ENCODE results near the gene CNTFR.

DNA sequence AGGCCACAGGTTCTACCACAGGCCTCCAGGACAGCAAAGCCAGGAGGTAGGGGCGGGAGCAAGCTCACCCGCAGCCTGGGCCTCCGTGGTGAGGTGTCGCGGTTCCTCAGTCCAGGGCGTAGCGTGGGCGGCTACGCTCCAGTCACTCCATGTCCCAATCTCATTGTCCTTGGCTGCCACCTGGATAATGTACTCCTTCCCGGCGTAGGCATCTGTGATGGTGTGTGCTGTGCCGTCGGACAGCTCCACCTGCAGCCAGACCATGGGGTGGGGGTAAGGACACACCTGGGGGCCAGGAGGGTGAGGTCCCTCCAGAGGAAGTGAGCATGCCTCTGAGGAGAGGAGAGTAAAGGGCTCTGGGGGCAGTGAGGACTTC lies 36.9 kb downstream of the CNTFR start:
- TF ChIP-seq SP4 (IDR thresholded peaks at IDR 0.05; ENCODE audit: low read length) (no peak), PHF8 (conservative IDR thresholded peaks at IDR 0.05; ENCODE audit: low read depth, low read length) (no peak), JUN (IDR thresholded peaks at IDR 0.05; ENCODE audit: low read depth, low read length) (no peak), TAF7 (optimal IDR thresholded peaks at IDR 0.05; ENCODE audit: borderline replicate concordance, low read depth, low read length) (no peak), EP300 (IDR thresholded peaks at IDR 0.05; ENCODE audit: borderline replicate concordance in 1 of 2, low read depth in 2 of 2, low read length in 2 of 2) (no peak), JUND (IDR thresholded peaks at IDR 0.05; ENCODE audit: low read length) (no peak), CEBPB (IDR thresholded peaks at IDR 0.05; ENCODE audit: low read depth, low read length) (no peak), TBP (IDR thresholded peaks at IDR 0.05; ENCODE audit: low read depth, low read length) (no peak), SIN3A (conservative IDR thresholded peaks at IDR 0.05 in 1 of 2, IDR thresholded peaks at IDR 0.05 in 1 of 2; ENCODE audit: low read depth in 1 of 2, low read length in 2 of 2) (no peak), EZH2 (IDR thresholded peaks at IDR 0.05; ENCODE audit: low read depth, low read length, severe bottlenecking) (no peak), SP1 (IDR thresholded peaks at IDR 0.05; ENCODE audit: low read depth, low read length) (no peak), HDAC2 (IDR thresholded peaks at IDR 0.05; ENCODE audit: borderline replicate concordance in 1 of 2, low read depth in 2 of 2, low read length in 2 of 2) (no peak)
- TF ChIP-seq, protein P1, sequence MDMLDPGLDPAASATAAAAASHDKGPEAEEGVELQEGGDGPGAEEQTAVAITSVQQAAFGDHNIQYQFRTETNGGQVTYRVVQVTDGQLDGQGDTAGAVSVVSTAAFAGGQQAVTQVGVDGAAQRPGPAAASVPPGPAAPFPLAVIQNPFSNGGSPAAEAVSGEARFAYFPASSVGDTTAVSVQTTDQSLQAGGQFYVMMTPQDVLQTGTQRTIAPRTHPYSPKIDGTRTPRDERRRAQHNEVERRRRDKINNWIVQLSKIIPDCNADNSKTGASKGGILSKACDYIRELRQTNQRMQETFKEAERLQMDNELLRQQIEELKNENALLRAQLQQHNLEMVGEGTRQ (IDR thresholded peaks at IDR 0.05; ENCODE audit: low read length) = no peak
- TF ChIP-seq, protein P2, sequence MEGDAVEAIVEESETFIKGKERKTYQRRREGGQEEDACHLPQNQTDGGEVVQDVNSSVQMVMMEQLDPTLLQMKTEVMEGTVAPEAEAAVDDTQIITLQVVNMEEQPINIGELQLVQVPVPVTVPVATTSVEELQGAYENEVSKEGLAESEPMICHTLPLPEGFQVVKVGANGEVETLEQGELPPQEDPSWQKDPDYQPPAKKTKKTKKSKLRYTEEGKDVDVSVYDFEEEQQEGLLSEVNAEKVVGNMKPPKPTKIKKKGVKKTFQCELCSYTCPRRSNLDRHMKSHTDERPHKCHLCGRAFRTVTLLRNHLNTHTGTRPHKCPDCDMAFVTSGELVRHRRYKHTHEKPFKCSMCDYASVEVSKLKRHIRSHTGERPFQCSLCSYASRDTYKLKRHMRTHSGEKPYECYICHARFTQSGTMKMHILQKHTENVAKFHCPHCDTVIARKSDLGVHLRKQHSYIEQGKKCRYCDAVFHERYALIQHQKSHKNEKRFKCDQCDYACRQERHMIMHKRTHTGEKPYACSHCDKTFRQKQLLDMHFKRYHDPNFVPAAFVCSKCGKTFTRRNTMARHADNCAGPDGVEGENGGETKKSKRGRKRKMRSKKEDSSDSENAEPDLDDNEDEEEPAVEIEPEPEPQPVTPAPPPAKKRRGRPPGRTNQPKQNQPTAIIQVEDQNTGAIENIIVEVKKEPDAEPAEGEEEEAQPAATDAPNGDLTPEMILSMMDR (IDR thresholded peaks at IDR 0.05; ENCODE audit: control extremely low read depth in 1 of 3, insufficient read depth in 1 of 3, low read depth in 1 of 3, low read length in 3 of 3) = no peak

Data from H1 (cell line).